GM12875 (cell line): ENCODE measurements around the gene ADORA3.

Experiments used
- H3K4me3 ChIP-seq: one replicate; pipeline ENCODE4 v1.5.1; 2011; ENCODE audit warnings: low read depth, low read length, control low read depth
- CTCF ChIP-seq: IDR thresholded peaks from 2 replicates; pipeline ENCODE4 v1.5.1; 2011; ENCODE audit warnings: low read depth, mild to moderate bottlenecking, control low read depth, inconsistent platforms, low read length, moderate library complexity, borderline replicate concordance; ENCODE audit not compliant: insufficient read depth

The ADORA3 gene

GRCh38 chr1:111463029-111463683 lies 40.3 kb downstream of the ADORA3 start:
- H3K4me3 ChIP-seq, result no peak overlapping the region
- TF ChIP-seq CTCF, result no peak

- no peak for TF ChIP-seq CTCF
- H3K4me3 ChIP-seq, result no peak overlapping the region
These were observed 40.9 kb downstream of the ADORA3 start for GRCh38 chr1:111462370-111463028.

- TF ChIP-seq CTCF, result no peak
- no peak overlapping the region for H3K4me3 ChIP-seq
These were observed 41.7 kb downstream of the ADORA3 start for GRCh38 chr1:111461765-111462164.

GRCh38 chr1:111455642-111456031 lies 47.8 kb downstream of the ADORA3 start:
- H3K4me3 ChIP-seq, result no peak overlapping the region
- no peak for TF ChIP-seq CTCF

GRCh38 chr1:111454859-111455641 lies 48.4 kb downstream of the ADORA3 start:
- TF ChIP-seq CTCF, result no peak

GRCh38 chr1:111453706-111454105 lies 49.7 kb downstream of the ADORA3 start:
- TF ChIP-seq CTCF, result no peak
- no peak overlapping the region for H3K4me3 ChIP-seq

More at GRCh38 chr1:111454859-111455641, 48.4 kb downstream of the ADORA3 start:
- no peak overlapping the region for H3K4me3 ChIP-seq
